Testis (tissue), 3 donors: ENCODE measurements around the gene PPP1R14C. TPM values are rescaled to one million over a fixed set of nuclear protein-coding genes. Genes with fewer than 3 reads are reported as not detected.

Experiments used
- DNase-seq: peaks from one replicate; pipeline ENCODE4 v3.0.0-alpha.2; 2019
- H3K27ac ChIP-seq, 2 donors: fragments of 200-600 bp; sonication (generic); one replicate each; pipeline ENCODE4 v1.5.1; 2019
- H3K27me3 ChIP-seq: fragments of 200-600 bp; sonication (generic); one replicate; pipeline ENCODE4 v1.5.1; 2019
- H3K36me3 ChIP-seq: fragments of 200-600 bp; sonication (generic); one replicate; pipeline ENCODE4 v1.5.1; 2017; ENCODE audit warnings: low read depth; ENCODE audit errors: missing control alignments
- H3K4me1 ChIP-seq: fragments of 200-600 bp; sonication (generic); one replicate; pipeline ENCODE4 v1.5.1; 2019
- H3K4me3 ChIP-seq, 2 donors: fragments of 200-600 bp; sonication (generic); one replicate each; pipeline ENCODE4 v1.5.1; 2017 to 2019
- H3K9me3 ChIP-seq: fragments of 200-600 bp; sonication (generic); one replicate; pipeline ENCODE4 v1.5.1; 2017
- POLR2A ChIP-seq: fragments of 450-650 bp; IDR thresholded peaks from one replicate; pipeline ENCODE4 v1.6.1; 2017; ENCODE audit warnings: antibody characterized with exemption, mild to moderate bottlenecking, moderate library complexity
- WGBS, 2 donors: methylation state at CpG; one replicate each; pipeline ENCODE4 v1.1.5; 2018; 5-methylcytosine and 5-hydroxymethylcytosine counted together
- intact Hi-C: fragments of 100-400 bp; cut with DNase I; formaldehyde crosslinking; loops from one replicate; pipeline ENCODE4 v1.15.1; 2023; ENCODE audit warnings: low total_unique reads
- polyA plus RNA-seq: library from polyadenylated mRNA; stranded (reverse); fragments of 350-450 nt; fragmentation: Illumina TruSeq; extraction: RNeasy Lipid Tissue Mini Kit (QIAGEN cat#74804); gene quantifications from one replicate; pipeline ENCODE4 v1.2.3, GENCODE V29; 2014; ENCODE audit warnings: low read depth, low replicate concordance; ENCODE audit not compliant: insufficient read depth
- total RNA-seq, 2 donors: library from RNA; depleted of rRNA; stranded (reverse); fragments of >200 nt; gene quantifications; one replicate each; pipeline ENCODE4 v1.2.3, GENCODE V29; 2016
- TF ChIP-seq, protein P1 (sequence below), 3 experiments: fragments of 450-650 bp in 2 of 3; fragments of 200-600 bp in 1 of 3; sonication (generic) in 1 of 3; IDR thresholded peaks; one replicate each; pipeline ENCODE4 v1.5.1; 2016 to 2019; ENCODE audit warnings: antibody characterized with exemption in 3 of 3, mild to moderate bottlenecking in 2 of 3, moderate library complexity in 1 of 3

The PPP1R14C gene
- total and polyA plus RNA-seq, 3 donors from 2014 or later: 11.1 to 27.1 (median 22.4) TPM

DNA sequence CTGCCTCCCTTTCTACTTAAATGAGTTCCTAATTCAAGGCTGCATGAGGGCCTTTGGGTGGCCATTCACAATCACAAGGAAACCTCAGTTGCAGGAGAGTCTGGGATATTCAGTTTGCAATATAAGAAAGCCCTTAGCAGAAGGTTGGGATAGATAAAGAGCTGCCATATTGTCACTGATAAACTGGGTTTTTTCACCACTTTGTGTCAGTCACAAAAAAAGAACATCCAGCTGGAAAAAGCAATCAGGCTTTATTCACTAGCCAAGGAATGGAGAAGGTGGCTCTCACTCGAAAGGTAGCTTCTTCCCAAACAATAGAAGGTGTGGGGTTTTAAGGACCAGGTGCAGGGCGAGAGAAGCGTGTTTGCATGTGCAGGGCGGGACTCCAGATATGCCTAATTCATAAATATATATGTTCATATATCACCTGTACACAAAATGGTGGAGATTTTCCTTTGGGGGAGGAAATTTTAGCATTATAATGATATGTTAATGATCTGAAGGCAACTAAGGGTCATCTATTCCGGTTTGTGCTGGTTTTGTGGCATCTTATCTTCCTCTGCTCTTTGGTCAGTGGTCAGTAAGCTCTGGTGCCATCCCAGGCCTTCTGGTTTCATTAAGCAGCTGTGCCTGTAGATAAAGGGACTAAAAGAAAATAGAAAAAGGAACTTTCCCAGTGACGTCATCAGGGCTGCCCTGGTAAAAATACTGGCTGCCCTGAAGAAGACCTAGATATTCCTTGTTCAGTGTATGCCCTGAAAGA is 128.8 kb downstream of the PPP1R14C start:
- TF ChIP-seq, protein P1, sequence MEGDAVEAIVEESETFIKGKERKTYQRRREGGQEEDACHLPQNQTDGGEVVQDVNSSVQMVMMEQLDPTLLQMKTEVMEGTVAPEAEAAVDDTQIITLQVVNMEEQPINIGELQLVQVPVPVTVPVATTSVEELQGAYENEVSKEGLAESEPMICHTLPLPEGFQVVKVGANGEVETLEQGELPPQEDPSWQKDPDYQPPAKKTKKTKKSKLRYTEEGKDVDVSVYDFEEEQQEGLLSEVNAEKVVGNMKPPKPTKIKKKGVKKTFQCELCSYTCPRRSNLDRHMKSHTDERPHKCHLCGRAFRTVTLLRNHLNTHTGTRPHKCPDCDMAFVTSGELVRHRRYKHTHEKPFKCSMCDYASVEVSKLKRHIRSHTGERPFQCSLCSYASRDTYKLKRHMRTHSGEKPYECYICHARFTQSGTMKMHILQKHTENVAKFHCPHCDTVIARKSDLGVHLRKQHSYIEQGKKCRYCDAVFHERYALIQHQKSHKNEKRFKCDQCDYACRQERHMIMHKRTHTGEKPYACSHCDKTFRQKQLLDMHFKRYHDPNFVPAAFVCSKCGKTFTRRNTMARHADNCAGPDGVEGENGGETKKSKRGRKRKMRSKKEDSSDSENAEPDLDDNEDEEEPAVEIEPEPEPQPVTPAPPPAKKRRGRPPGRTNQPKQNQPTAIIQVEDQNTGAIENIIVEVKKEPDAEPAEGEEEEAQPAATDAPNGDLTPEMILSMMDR (IDR thresholded peaks at IDR 0.05): no peak
- TF ChIP-seq POLR2A: no peak
- H3K27ac ChIP-seq: no peak overlapping the region
- intact Hi-C loops: no loop called here
- H3K4me3 ChIP-seq: no peak overlapping the region
- H3K36me3 ChIP-seq: no peaks in the 10 kb centered on the region
- peaks cover 4% of the 10 kb centered on the region for H3K4me1 ChIP-seq
- H3K27me3 ChIP-seq: no peaks in the 10 kb centered on the region
- no peaks in the 10 kb centered on the region for H3K9me3 ChIP-seq
- WGBS, 2 donors: 82 to 87% methylated on average over 6 of the region's 6 CpGs
- DNase-seq: no peak

DNA sequence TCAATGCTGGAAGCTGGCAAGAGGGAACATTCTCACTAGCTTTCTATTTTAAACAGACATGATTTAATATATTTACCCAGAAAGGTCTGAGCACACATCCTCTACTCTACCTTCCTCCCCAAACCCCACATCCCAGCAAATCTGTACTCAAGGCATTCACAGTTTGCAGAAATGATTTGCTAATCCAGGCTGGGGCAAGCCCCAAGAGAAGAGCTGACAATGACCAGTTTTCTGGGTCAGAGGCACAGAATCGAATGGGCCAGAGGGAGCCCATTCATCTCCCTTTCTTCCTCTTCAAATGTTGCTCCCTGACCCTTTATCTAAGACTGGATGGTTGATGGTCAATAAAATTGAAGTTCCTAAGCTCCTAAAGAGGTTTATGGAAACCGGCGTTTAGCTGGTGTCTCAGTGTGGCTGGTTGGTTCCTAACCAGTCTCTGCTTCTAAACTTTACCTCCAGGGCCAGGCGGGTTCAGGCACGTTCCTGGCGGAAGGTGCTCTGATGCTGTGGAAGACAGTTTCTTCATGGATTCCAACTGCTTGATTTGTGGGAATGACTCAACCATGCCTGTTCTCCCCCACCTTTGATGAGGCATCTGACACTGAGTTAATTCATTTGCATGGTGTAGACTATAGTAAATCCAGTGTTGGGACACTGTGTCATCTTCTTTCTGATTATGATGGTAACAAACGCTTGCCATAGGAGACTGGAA is 129.6 kb downstream of the PPP1R14C start:
- DNase-seq: no peak
- Histone ChIP-seq H3K36me3 (no peaks in the 10 kb centered on the region), H3K27me3 (no peaks in the 10 kb centered on the region), H3K9me3 (no peaks in the 10 kb centered on the region), H3K4me1 (peaks cover 4% of the 10 kb centered on the region), H3K4me3 (no peak overlapping the region), H3K27ac (no peak overlapping the region)
- intact Hi-C loops: no loop called here
- 81 to 90% methylated on average over 7 of the region's 7 CpGs for WGBS, 2 donors
- TF ChIP-seq, protein P1 (IDR thresholded peaks at IDR 0.05): no peak
- TF ChIP-seq POLR2A: no peak

DNA sequence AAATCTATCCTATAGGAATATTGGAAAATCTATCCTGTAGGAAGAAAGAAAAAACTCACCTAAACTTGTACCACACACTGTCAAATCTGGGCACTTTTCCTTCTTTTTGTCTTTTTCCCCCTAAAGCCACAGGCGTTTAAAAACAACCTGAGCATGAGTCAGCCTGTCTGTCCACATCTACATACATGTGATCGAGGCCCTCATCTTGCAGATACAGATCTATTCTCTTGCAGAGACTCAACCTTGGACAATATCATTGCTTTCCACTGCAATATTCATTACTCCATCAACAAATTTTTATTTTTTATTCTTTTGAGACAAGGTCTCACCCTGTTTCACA is 130.1 kb downstream of the PPP1R14C start:
- no peak overlapping the region for H3K27ac ChIP-seq
- no peaks in the 10 kb centered on the region for H3K27me3 ChIP-seq
- H3K36me3 ChIP-seq: no peaks in the 10 kb centered on the region
- intact Hi-C loops: no loop called here
- no peaks in the 10 kb centered on the region for H3K9me3 ChIP-seq
- peaks cover 4% of the 10 kb centered on the region for H3K4me1 ChIP-seq
- no peak for TF ChIP-seq POLR2A
- no peak for DNase-seq
- H3K4me3 ChIP-seq: no peak overlapping the region
- WGBS, 2 donors: 92 to 93% methylated on average over 2 of the region's 2 CpGs

DNA sequence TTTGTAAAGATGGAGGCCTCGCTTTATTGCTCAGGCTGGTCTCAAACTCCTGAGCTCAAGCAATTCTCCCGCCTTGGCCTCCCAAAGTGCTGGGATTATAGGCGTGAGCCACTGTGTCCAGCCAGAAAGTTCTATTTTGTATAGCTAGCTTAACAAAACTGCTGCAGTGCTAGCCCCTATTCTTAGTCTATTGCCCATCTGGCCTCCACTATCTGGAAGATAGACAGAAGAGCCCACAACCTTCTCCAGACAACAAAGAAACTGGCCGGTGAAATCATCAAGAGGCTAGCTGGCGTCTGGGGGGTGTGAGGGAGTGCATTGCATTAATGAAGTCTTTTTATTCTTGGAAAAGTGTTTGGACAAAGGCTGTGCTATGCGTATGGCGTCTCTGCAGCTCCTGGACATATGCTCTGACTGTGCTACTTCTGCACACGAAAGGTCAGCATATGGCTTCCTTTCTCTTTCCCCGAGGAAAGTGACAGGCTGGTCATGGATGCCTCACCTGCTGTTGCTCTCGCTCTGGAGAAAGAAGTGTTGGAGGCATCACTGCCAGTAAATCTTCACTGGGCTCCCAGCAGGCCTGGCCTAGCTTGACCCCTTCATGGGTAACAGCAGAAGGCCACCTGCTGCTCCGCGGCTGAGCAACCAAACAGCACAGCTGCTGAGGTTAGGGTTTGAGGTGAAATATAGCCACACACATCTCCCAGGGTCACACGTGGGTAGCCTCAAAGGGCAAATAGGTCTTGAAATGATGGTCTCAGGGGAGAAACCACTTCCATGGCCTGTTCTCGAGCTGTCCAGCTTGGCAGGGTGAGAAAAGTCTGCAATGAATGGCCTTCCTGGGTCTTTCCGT is 130.8 kb downstream of the PPP1R14C start:
- Histone ChIP-seq H3K36me3 (no peaks in the 10 kb centered on the region), H3K4me3 (no peak overlapping the region), H3K4me1 (no peaks in the 10 kb centered on the region), H3K27ac (no peak overlapping the region), H3K9me3 (no peaks in the 10 kb centered on the region), H3K27me3 (no peaks in the 10 kb centered on the region)
- 83 to 90% methylated on average over 14 to 15 of the region's 15 CpGs for WGBS, 2 donors
- no peak for DNase-seq
- TF ChIP-seq POLR2A: no peak
- TF ChIP-seq, protein P1 (IDR thresholded peaks at IDR 0.05): no peak
- intact Hi-C loops: no loop called here

DNA sequence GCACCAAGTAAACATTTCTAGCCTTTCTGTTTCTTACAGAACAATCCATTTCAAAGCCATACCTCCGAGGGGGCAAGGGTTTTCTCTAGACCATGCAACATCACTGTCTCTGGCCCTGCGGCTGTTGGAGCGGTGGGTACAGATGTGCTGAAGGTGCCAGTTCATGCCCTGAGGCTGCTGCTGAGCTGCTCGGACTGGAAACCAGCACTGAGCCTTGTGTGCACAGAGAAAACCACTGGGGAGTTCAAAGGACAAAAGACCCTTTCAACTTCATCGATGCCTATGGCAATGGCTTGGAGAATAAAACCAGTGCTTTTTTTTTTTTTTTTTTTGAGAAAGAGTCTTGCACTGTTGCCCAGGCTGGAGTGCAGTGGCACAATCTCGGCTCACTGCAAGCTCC is 132.6 kb downstream of the PPP1R14C start:
- TF ChIP-seq, protein P1 (IDR thresholded peaks at IDR 0.05): no peak
- no peak for TF ChIP-seq POLR2A
- Histone ChIP-seq H3K36me3 (no peaks in the 10 kb centered on the region), H3K4me1 (no peaks in the 10 kb centered on the region), H3K27ac (no peak overlapping the region), H3K4me3 (no peak overlapping the region), H3K27me3 (no peaks in the 10 kb centered on the region), H3K9me3 (no peaks in the 10 kb centered on the region)
- DNase-seq: no peak
- intact Hi-C loops: no loop called here
- WGBS, 2 donors: 92 to 94% methylated on average over 6 of the region's 6 CpGs
